ENCODE measurements around the gene SCYGR2.

SCYGR2 gene

GRCh38 chr2:227610123-227610522 lies 11.4 kb downstream of the SCYGR2 start:
- no peak for DNase-seq (ENCODE audit: low read depth)
- no peak for TF ChIP-seq CTCF (IDR thresholded peaks at IDR 0.05; ENCODE audit: control insufficient read depth, extremely low read depth, insufficient read depth)
- H3K4me3 ChIP-seq (ENCODE audit: low read depth, low read length) = no peak overlapping the region

- no peak overlapping the region for H3K4me3 ChIP-seq (ENCODE audit: low read depth, low read length)
- DNase-seq (ENCODE audit: low read depth) = no peak
- no peak for TF ChIP-seq CTCF (IDR thresholded peaks at IDR 0.05; ENCODE audit: control insufficient read depth, extremely low read depth, insufficient read depth)
These were observed 14.0 kb downstream of the SCYGR2 start for GRCh38 chr2:227612546-227613271.

DNA sequence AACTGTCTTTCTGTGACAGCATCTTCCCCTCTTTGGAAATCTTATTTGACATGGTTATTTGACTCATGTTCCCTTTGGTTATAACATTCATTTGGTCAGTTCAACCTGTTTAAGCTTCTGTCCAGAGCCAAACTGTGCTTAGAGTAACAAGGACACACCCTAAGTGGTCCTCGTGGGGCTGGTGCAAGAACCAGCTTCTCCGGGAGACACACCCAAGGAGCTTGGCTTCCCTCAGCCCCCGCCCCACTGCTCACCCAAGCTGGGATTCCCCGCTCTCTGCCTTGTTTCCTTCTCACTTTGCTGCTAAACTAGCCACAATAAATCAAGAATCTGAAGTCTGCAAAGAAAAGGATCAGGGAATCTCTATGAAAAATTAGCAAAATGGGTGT lies 14.6 kb downstream of the SCYGR2 start:
- DNase-seq (ENCODE audit: low read depth) = no peak
- no peak overlapping the region for H3K4me3 ChIP-seq (ENCODE audit: low read depth, low read length)
- no peak for TF ChIP-seq CTCF (IDR thresholded peaks at IDR 0.05; ENCODE audit: control insufficient read depth, extremely low read depth, insufficient read depth)

GRCh38 chr2:227614246-227614645 lies 15.6 kb downstream of the SCYGR2 start:
- no peak overlapping the region for H3K4me3 ChIP-seq (ENCODE audit: low read depth, low read length)
- DNase-seq (ENCODE audit: low read depth) = no peak
- TF ChIP-seq CTCF (IDR thresholded peaks at IDR 0.05; ENCODE audit: control insufficient read depth, extremely low read depth, insufficient read depth) = no peak

DNA sequence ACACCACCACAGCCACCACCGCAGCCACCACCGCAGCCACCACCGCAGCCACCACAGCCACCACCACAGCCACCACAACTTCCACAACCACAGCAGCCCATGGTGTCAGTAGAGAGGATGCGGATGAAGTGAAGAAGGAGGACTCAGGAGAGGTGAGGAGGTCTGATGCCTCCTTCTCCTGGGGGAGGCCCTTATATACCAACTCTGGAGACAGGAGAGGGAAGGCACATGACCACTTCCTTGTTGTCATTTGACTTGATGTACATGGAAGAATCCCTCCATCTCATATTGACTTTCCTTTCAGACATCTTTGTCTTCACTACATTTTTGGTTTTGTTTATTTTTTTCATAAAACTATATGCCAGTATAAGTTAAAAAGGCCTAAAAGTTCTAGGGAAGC lies 16.0 kb downstream of the SCYGR2 start, which contains the start of gene SCYGR3:
TSS of gene SCYGR3 (minus strand) at position 101 of the 400 bp plus-strand sequence. CDS start at position 101, 0 bp downstream.
- no peak within 1 kb of the TSS for H3K4me3 ChIP-seq (ENCODE audit: low read depth, low read length)
- TF ChIP-seq CTCF (IDR thresholded peaks at IDR 0.05; ENCODE audit: control insufficient read depth, extremely low read depth, insufficient read depth) = no peak
- no peak for DNase-seq (ENCODE audit: low read depth)

GRCh38 chr2:227615181-227615580 lies 16.5 kb downstream of the SCYGR2 start:
- DNase-seq (ENCODE audit: low read depth) = no peak
- no peak overlapping the region for H3K4me3 ChIP-seq (ENCODE audit: low read depth, low read length)
- no peak for TF ChIP-seq CTCF (IDR thresholded peaks at IDR 0.05; ENCODE audit: control insufficient read depth, extremely low read depth, insufficient read depth)

DNA sequence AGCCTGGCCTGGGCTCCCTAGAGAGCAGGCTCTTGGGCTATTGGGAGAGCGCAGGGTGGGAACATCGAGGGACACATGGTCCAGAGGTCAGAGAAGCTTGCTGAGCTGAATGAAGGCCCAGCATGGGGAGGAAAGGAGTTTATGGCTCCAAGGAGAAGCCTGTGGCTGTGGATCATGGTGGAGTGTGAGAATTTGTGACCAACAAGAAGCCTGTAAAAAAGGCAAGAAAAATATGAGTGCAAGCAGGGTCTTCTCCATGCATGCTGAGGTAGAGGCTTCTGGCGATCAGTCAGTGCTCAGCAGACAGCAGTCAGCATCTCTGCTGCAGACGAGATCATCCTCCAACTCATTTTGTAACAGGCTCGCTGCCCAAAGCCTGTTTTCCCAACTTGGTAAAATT lies 17.2 kb downstream of the SCYGR2 start:
- H3K4me3 ChIP-seq (ENCODE audit: low read depth, low read length) = no peak overlapping the region
- DNase-seq (ENCODE audit: low read depth) = no peak
- no peak for TF ChIP-seq CTCF (IDR thresholded peaks at IDR 0.05; ENCODE audit: control insufficient read depth, extremely low read depth, insufficient read depth)
